Astrocyte (in vitro differentiated cells and primary cell): Measurements from ENCODE around the gene SERTAD3. TPM values are rescaled to one million over a fixed set of nuclear protein-coding genes. Genes with fewer than 3 reads are reported as not detected.

ENCODE experiments used
- DNase-seq: peaks from one replicate; pipeline ENCODE4 v3.0.0-alpha.2; 2010; ENCODE audit warnings: low read depth
- FAIRE-seq: peaks from 2 replicates; lab custom pipeline; 2011; peaks lifted over from hg19 to GRCh38; lab: Jason Lieb, UNC
- H2AFZ ChIP-seq: 2 replicates; pipeline ENCODE4 v1.6.0; 2012; ENCODE audit warnings: low read depth, low read length, inconsistent platforms
- H3K27ac ChIP-seq: 2 replicates; pipeline ENCODE4 v1.5.1; 2011; ENCODE audit warnings: low read depth, low read length, inconsistent platforms
- H3K27me3 ChIP-seq: 2 replicates; pipeline ENCODE4 v1.6.0; 2011; ENCODE audit warnings: low read length, inconsistent platforms; ENCODE audit not compliant: insufficient read depth
- H3K36me3 ChIP-seq: 2 replicates; pipeline ENCODE4 v1.5.1; 2011; ENCODE audit warnings: low read length, inconsistent platforms; ENCODE audit not compliant: insufficient read depth
- H3K4me1 ChIP-seq: 2 replicates; pipeline ENCODE4 v1.5.1; 2011; ENCODE audit warnings: low read length, inconsistent platforms; ENCODE audit not compliant: insufficient read depth
- H3K4me2 ChIP-seq: 2 replicates; pipeline ENCODE4 v1.6.0; 2012; ENCODE audit warnings: low read length, inconsistent platforms
- H3K4me3 ChIP-seq: 2 replicates; pipeline ENCODE4 v1.5.1; 2011; ENCODE audit warnings: low read depth, mild to moderate bottlenecking, low read length, inconsistent platforms; ENCODE audit not compliant: insufficient read depth
- H3K79me2 ChIP-seq: 2 replicates; pipeline ENCODE4 v1.6.0; 2012; ENCODE audit warnings: mild to moderate bottlenecking, low read length, inconsistent platforms; ENCODE audit not compliant: insufficient read depth
- H3K9ac ChIP-seq: 2 replicates; pipeline ENCODE4 v1.6.0; 2012; ENCODE audit warnings: mild to moderate bottlenecking, low read length, inconsistent platforms
- H3K9me3 ChIP-seq: 2 replicates; pipeline ENCODE4 v1.5.1; 2012; ENCODE audit warnings: low read depth, mild to moderate bottlenecking, low read length, inconsistent platforms; ENCODE audit not compliant: insufficient read depth
- H4K20me1 ChIP-seq: 2 replicates; pipeline ENCODE4 v1.6.0; 2012; ENCODE audit warnings: low read length, inconsistent platforms; ENCODE audit not compliant: insufficient read depth
- H3K27ac Mint-ChIP-seq: one replicate; pipeline ENCODE4 v1.8.0; 2021; ENCODE audit warnings: mild to moderate bottlenecking, mixed read lengths; ENCODE audit not compliant: unreplicated experiment
- H3K27me3 Mint-ChIP-seq: one replicate; pipeline ENCODE4 v1.8.0; 2021; ENCODE audit warnings: low read depth, mixed read lengths; ENCODE audit not compliant: unreplicated experiment
- H3K36me3 Mint-ChIP-seq: one replicate; pipeline ENCODE4 v1.8.0; 2021; ENCODE audit warnings: low read depth, mixed read lengths; ENCODE audit not compliant: unreplicated experiment
- H3K4me1 Mint-ChIP-seq: one replicate; pipeline ENCODE4 v1.8.0; 2021; ENCODE audit warnings: low read depth, mixed read lengths; ENCODE audit not compliant: unreplicated experiment
- H3K4me3 Mint-ChIP-seq: one replicate; pipeline ENCODE4 v1.8.0; 2021; ENCODE audit warnings: mild to moderate bottlenecking, moderate library complexity, mixed read lengths; ENCODE audit not compliant: unreplicated experiment
- H3K9me3 Mint-ChIP-seq: one replicate; pipeline ENCODE4 v1.8.0; 2021; ENCODE audit warnings: mild to moderate bottlenecking, mixed read lengths; ENCODE audit not compliant: unreplicated experiment
- EZH2 ChIP-seq: IDR thresholded peaks from 2 replicates; pipeline ENCODE4 v1.6.1; 2012; ENCODE audit warnings: mild to moderate bottlenecking, low read length, inconsistent platforms; ENCODE audit not compliant: insufficient read depth
- total RNA-seq: library from RNA; stranded (reverse); gene quantifications from 2 replicates; pipeline ENCODE4 v1.2.1, GENCODE V29; 2021
- TF ChIP-seq, protein P1 (sequence below): IDR thresholded peaks from 2 replicates; pipeline ENCODE4 v1.5.1; 2011; ENCODE audit warnings: low read depth, mild to moderate bottlenecking, inconsistent platforms, low read length, moderate library complexity; ENCODE audit not compliant: insufficient read depth

The SERTAD3 gene
- total RNA-seq, 1 donor from 2014 or later, result 49.7 TPM

DNA sequence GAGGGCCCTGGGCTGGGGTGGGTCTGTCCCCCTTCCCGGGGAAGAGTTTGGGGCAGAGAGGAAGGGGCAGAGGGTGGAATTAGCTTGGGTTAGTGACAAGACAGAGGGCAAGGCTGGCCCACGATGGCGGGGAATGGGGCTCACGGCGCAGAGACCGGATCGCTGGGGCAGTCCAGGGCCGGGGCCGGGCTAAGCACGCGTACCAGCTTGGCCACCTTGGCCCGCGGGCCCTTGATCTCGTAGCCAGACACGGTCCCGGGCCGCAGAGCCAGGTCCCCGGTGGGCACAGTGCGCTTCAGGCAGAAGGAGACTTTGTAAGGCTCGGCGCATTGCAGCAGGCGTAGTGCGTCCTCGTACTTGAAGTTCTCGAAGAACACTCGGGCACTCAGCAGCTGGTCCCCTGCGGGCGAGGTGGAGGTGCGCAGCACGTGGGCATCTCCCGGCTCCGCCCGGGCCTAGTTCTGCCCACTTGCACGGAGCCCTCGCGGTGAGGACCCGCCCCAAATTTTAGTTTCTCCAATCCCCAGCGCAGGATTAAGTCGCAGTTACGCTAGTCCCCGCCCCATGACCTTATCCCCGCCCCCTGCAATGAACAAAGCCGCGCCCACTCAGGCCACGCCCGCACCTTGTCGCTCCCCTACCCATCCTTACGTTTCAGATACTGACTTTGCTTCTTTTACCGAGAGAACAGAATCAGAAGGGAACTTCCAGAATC lies 45.6 kb downstream of the SERTAD3 start:
- peak; percentile 28 for DNase-seq
- H3K4me1 ChIP-seq, result no peaks in the 10 kb centered on the region

DNA sequence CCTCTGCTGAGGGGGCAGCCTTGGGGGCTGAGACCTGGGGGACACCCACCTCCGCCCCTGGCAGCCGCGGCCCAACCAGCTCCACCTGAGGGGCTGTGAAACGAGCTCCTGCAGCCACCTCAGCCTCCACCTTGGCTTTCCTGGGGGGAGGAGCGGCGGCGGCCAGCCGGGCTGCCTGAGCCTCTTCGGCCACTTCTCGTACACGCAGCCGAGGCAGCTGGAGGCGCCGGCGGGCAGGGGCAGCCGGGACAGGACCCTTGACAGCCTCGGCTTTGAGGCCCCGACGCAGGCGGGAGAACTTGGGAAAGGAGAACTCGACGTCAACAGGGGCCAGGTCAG lies 46.6 kb downstream of the SERTAD3 start:
- Histone ChIP-seq H3K4me2 (no peak overlapping the region), H3K27me3 (no peaks in the 10 kb centered on the region), H3K36me3 (no peaks in the 10 kb centered on the region), H3K9ac (no peak overlapping the region), H4K20me1 (no peaks in the 10 kb centered on the region), H3K27ac (no peak overlapping the region), H2AFZ (no peak overlapping the region), H3K79me2 (no peaks in the 10 kb centered on the region), H3K4me1 (no peaks in the 10 kb centered on the region), H3K4me3 (no peak overlapping the region), H3K9me3 (no peaks in the 10 kb centered on the region)
- FAIRE-seq, result no peak
- H3K36me3 Mint-ChIP-seq, result peaks cover 4% of the 10 kb centered on the region
- peaks cover 30% of the 10 kb centered on the region for H3K27me3 Mint-ChIP-seq
- H3K9me3 Mint-ChIP-seq, result no peaks in the 10 kb centered on the region
- H3K27ac Mint-ChIP-seq, result no peak overlapping the region
- TF ChIP-seq, protein P1, sequence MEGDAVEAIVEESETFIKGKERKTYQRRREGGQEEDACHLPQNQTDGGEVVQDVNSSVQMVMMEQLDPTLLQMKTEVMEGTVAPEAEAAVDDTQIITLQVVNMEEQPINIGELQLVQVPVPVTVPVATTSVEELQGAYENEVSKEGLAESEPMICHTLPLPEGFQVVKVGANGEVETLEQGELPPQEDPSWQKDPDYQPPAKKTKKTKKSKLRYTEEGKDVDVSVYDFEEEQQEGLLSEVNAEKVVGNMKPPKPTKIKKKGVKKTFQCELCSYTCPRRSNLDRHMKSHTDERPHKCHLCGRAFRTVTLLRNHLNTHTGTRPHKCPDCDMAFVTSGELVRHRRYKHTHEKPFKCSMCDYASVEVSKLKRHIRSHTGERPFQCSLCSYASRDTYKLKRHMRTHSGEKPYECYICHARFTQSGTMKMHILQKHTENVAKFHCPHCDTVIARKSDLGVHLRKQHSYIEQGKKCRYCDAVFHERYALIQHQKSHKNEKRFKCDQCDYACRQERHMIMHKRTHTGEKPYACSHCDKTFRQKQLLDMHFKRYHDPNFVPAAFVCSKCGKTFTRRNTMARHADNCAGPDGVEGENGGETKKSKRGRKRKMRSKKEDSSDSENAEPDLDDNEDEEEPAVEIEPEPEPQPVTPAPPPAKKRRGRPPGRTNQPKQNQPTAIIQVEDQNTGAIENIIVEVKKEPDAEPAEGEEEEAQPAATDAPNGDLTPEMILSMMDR, result no peak
- no peak for TF ChIP-seq EZH2
- DNase-seq, result no peak
- no peaks in the 10 kb centered on the region for H3K4me1 Mint-ChIP-seq
- no peak overlapping the region for H3K4me3 Mint-ChIP-seq

More for the DNA sequence above, 45.6 kb downstream of the SERTAD3 start:
- Mint-ChIP-seq H3K27me3 (peaks cover 27% of the 10 kb centered on the region), H3K9me3 (no peaks in the 10 kb centered on the region), H3K36me3 (peaks cover 4% of the 10 kb centered on the region), H3K4me3 (no peak overlapping the region), H3K4me1 (no peaks in the 10 kb centered on the region), H3K27ac (no peak overlapping the region)
- H3K4me2 ChIP-seq, result peak overlapping the region; percentile 65
- H3K9me3 ChIP-seq, result no peaks in the 10 kb centered on the region
- no peak overlapping the region for H3K4me3 ChIP-seq
- no peaks in the 10 kb centered on the region for H4K20me1 ChIP-seq
- H3K27me3 ChIP-seq, result no peaks in the 10 kb centered on the region
- no peak for FAIRE-seq
- H3K27ac ChIP-seq, result no peak overlapping the region
- peak overlapping the region; percentile 64 for H2AFZ ChIP-seq
- TF ChIP-seq, protein P1, result no peak
- TF ChIP-seq EZH2, result no peak
- no peak overlapping the region for H3K9ac ChIP-seq
- no peaks in the 10 kb centered on the region for H3K79me2 ChIP-seq
- H3K36me3 ChIP-seq, result no peaks in the 10 kb centered on the region

DNA sequence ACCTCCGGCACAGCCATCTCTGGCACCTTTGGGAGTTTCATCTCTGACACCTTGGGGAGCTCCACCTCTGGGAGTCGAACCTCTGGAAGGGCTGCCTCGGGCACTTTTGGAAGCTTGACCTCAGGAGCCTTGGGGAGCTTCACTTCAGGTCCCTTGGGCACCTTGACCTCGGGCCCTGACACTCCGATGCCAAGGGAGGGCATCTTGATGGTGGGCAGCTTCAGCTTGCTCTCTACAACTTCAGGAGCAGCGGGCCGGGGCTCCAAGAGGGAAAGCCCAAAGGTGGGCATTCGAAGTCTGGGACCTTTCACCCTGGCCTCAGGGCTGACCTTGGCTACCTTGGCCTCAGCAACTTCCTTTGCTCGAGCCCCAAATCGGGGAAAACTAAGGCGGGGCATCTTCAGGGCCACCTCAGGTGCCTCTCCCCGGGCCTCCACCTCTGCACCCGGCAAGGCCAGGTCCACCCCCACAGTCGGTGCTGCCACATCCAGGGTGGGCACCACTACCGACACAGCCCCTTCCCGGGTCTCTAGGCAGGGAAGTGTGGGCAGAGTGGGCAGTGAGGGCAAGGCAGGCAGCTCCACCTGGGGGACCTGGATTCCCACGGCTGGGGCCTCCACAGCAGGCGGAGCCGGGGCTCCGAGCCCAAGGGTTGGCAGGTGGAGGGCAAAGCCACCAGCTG lies 47.1 kb downstream of the SERTAD3 start:
- TF ChIP-seq, protein P1, result no peak
- TF ChIP-seq EZH2, result no peak
- Histone ChIP-seq H3K4me1 (no peaks in the 10 kb centered on the region), H3K79me2 (no peaks in the 10 kb centered on the region), H4K20me1 (no peaks in the 10 kb centered on the region), H3K27me3 (no peaks in the 10 kb centered on the region), H3K9me3 (no peaks in the 10 kb centered on the region), H3K27ac (no peak overlapping the region), H3K36me3 (no peaks in the 10 kb centered on the region), H2AFZ (no peak overlapping the region), H3K4me3 (no peak overlapping the region), H3K9ac (no peak overlapping the region), H3K4me2 (no peak overlapping the region)
- no peak for FAIRE-seq
- DNase-seq, result no peak
- no peak overlapping the region for H3K27ac Mint-ChIP-seq
- peaks cover 4% of the 10 kb centered on the region for H3K36me3 Mint-ChIP-seq
- no peaks in the 10 kb centered on the region for H3K4me1 Mint-ChIP-seq
- H3K4me3 Mint-ChIP-seq, result no peak overlapping the region
- no peaks in the 10 kb centered on the region for H3K9me3 Mint-ChIP-seq
- peaks cover 32% of the 10 kb centered on the region for H3K27me3 Mint-ChIP-seq
